Stimulated activated CD4-positive, alpha-beta T cell treated with anti-CD3 and anti-CD28 coated beads, Interleukin-4, amount 100 ng/mL, for 48 hours (primary cell): ENCODE measurements around the gene DLEC1.
A peak's percentile ranks its signal among the peaks of the same experiment; 100 is the strongest.

Source experiments
- DNase-seq, 2 donors: peaks; one replicate each; pipeline ENCODE4 v3.0.0-alpha.2; 2020; ENCODE audit warnings: low read depth in 2 of 2

Gene DLEC1

DNA sequence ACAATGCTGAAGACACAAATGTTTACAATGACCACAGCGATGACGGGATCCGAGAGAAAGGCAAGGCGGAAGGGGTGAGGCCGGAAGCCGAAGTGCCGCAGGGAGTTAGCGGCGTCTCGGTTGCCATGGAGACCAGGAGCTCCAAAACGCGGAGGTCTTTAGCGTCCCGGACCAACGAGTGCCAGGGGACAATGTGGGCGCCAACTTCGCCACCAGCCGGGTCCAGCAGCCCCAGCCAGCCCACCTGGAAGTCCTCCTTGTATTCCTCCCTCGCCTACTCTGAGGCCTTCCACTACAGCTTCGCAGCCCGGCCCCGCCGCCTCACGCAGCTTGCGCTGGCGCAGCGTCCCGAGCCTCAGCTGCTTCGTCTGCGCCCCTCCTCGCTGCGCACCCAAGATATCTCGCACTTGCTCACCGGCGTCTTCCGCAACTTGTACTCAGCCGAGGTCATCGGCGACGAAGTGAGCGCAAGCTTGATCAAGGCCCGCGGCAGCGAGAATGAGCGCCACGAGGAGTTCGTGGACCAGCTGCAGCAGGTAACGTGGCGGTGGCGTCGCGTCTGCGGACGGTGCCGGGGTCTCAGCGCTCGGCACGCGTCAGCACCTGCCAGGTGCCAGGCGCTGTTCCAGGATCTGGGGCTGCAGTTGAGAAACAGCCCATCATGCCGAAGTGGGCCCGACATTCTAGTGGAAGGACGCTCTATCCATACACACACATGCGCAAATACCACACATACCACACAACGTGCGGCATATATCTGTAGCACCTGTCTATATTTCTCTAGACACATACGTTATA lies at the start of gene DLEC1:
TSS of gene DLEC1 (plus strand) at position 108 of the 798 bp plus-strand sequence. CDS start at position 126, 18 bp downstream.
- peak; percentile 65 to 74 for DNase-seq

- no peak for DNase-seq
These were observed 49.1 kb upstream of the DLEC1 start for GRCh38 chr3:37989821-37990480.

DNA sequence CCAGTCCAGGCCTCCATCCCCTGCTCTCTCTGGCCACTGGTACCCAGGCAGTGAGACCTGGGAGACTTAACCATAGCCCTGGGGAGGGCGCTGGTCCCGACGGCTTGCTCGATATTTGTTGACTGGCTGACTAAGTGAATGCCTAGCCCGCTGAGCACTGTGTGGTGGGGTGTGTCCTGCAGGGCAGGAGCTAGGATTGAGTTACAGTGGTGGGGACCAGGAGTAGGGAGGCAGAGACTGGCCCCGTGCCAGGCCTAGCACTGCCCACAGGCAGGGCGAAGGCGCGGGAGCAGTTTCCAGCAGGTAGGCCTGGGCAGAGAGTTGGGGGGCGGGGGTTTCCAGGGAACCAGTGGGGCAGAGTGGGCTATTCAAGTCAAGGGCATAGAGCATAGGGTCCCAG lies 48.5 kb upstream of the DLEC1 start, which contains the start of gene VILL:
TSS of gene VILL (plus strand) at position 260 of the 400 bp plus-strand sequence. CDS start 2,887 bp downstream, outside the sequence.
- no peak for DNase-seq

GRCh38 chr3:37991109-37991508 lies 47.9 kb upstream of the DLEC1 start:
- no peak for DNase-seq

DNA sequence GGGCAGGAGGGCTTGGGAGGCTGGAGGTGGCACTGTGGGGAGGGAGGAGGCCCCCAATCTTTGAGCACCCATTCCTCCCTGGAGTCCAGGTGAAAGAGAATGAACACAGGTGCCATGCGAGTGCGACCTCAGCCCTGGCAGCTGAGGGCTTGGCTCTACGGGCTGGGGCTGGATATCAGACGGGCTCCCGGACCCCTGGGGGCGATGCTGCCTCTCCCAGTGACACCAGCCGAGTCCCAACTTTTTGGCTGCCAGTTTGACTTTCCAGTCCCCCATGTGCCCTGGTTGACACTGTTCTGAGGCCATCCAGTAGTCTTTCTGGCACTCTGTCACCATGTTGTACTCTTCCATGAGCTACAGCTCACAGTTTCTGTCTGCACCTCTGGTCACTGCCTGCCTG lies 47.2 kb upstream of the DLEC1 start:
- DNase-seq: no peak

- no peak for DNase-seq
These were observed 46.5 kb upstream of the DLEC1 start for GRCh38 chr3:37992271-37993066.

DNA sequence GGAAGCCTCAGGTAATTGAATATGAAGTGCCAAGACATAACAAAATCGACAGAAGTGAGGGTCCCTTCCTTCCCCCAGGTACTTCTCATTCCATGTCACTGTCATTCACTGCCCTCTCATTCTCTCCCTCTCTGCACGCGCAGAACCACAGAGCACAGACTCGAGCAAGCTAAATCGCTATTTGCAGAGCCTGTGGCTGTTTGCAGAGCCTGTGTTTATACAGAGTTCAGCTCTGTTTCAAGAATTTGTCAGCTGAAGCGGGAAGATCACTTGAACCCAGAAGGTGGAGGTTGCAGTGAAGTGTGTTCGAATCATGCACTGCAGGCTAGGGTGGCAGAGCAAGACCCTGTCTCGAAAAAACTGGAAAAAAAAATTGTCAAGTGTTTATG lies 45.9 kb upstream of the DLEC1 start:
- no peak for DNase-seq

DNA sequence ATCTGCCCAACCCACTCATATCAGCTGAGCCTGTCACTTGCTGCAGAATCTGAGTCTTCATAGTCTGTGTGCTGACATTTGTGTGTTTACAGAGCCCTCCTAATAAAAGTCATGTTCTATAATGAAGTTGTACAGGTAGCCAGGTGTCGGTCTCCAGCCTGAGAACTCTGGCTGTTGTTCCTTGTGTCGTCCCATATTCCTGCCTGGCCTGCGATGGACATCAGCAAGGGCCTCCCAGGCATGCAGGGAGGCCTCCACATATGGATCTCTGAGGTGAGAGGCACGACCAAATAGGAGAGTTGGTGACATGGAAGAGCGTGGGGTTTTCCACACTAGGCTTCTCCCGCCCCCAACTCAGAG lies 45.6 kb upstream of the DLEC1 start:
- no peak for DNase-seq

DNA sequence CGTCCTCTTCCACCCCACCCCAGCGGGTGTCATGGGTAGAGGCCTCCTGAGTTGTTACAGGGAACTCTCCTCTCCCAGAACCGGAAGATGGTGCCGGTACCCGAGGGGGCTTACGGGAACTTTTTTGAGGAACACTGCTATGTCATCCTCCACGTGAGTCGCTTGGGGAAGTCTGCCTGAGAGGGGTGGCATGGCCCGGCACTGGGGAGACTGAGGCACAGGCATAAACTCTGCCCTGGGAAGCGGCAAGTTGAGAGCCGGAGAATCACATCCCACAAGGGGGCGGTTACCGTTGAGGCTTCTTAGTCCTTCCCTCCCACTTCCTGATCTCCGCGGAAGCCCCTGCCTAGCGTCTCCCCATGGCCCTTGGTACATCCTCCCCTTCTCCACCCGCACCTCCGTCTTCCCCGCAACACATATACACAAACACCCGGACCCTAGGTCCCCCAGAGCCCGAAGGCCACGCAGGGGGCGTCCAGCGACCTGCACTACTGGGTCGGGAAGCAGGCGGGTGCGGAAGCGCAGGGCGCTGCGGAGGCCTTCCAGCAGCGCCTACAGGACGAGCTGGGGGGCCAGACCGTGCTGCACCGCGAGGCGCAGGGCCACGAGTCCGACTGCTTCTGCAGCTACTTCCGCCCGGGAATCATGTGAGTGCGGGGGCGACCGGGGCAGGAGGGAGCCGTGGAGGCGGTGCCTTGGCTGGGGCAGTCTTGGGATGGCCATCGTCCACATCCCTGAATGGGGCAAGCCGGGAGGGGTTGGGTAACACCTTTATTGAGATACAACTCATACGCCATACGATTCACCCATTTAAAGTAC lies 45.0 kb upstream of the DLEC1 start:
- DNase-seq: peak; percentile 59 to 73

- DNase-seq: no peak
These were observed 44.4 kb upstream of the DLEC1 start for GRCh38 chr3:37994639-37994972.

GRCh38 chr3:37995652-37996641 lies 43.1 kb upstream of the DLEC1 start:
- no peak for DNase-seq

GRCh38 chr3:37996785-37997301 lies 42.2 kb upstream of the DLEC1 start:
- DNase-seq: peak; percentile 74 to 88

DNA sequence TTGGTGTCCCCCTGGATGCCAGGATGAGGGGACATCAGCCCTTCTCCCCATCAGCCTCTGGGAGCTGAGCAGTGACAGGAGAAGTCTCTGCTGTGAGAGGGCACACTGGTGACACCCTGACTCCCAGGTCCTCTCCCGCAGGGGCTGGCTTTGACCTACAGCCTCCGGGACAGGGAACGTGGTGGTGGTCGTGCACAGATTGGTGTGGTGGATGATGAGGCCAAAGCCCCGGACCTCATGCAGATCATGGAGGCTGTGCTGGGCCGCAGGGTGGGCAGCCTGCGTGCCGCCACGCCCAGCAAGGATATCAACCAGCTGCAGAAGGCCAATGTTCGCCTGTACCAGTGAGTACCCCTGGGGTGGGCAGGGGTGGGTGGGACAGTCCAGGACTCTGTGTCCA lies 41.7 kb upstream of the DLEC1 start:
- no peak for DNase-seq

GRCh38 chr3:37997791-37998370 lies 41.1 kb upstream of the DLEC1 start:
- no peak for DNase-seq

GRCh38 chr3:37999836-38000235 lies 39.2 kb upstream of the DLEC1 start:
- DNase-seq: no peak

DNA sequence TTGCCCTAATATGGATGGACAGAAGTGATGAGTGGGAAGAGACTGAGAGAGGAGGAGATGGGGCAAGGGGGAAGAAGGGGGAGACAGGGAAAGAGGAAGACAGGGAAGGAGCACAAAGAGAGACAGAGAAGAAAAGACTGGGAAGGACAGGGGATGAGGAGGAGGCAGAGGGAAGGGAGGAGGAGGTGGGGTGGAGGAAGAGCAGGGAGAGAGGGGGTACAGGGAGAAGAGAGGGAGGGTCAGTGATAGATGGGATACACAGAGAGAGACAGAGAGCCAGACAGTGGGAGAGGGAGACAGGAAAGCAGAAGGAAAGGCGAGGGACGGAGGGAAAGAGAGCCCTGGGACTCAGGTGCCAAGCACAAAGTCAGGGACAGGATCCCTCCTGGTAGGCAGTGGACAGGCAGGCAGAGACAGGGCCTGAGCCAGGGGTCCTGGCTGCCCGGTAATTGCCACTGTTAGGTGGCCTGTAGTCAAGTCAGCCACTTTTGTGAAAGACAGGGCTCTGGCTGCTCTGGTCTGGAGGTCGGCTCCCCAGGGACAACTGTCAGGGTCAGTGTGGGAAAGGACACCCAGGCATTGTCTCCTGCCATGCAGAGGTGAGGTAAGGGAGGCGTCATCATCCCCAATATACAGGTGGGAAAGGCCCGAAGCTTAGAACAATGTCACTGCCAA lies 38.6 kb upstream of the DLEC1 start:
- DNase-seq: no peak

DNA sequence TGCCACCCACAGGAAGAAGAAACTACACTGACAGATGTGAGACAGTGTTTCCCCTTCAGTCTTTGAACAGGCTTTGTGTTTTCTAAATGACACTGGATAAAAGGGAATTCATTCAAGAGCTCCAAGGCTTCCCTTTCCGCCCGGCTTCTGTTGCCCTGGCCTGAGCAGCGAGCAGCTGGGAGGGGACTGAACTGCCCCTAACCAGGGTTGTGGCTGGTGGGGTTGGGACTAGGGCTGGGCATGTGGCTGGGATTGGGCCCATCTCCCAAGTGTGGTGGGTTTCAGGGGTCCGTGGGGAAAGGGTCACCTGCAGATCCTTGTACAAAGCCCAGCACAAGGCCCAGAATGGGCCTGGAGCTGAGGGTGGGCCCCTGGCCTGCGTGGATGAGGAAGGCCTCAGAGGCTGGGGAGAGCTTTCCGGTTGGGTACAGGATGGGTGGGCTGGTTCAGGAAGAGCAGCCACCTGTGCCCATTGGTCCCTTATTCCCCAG lies 38.0 kb upstream of the DLEC1 start:
- no peak for DNase-seq

DNA sequence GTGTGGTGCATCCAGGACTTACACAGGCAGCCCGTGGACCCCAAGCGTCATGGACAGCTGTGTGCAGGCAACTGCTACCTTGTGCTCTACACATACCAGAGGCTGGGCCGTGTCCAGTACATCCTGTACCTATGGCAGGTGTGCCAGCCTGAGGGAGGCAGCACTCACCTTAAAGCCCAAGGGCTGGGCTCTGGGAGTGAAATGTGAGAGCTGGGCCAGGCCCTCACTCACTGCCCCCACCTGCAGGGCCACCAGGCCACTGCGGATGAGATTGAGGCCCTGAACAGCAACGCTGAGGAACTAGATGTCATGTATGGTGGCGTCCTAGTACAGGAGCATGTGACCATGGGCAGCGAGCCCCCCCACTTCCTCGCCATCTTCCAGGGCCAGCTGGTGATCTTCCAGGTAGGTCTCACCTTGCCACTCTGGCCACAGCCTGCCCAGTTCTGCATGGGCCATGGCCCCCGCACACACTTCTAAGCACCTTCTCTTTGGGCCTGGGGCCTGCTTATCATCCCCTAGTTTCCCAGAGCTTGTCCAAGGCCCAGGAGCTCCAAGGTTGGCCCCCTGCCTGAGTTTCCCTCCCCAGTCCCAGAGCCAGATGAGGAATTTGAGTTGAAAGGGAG lies 37.4 kb upstream of the DLEC1 start:
- DNase-seq: no peak
